MM.1S (cell line): ENCODE measurements around the gene VDAC2.

Experiments used
- DNase-seq: peaks from one replicate; pipeline ENCODE4 v3.0.0-alpha.2; 2015
- H2AFZ ChIP-seq: fragments of 300-600 bp; sonication (generic); 2 replicates; pipeline ENCODE4 v1.6.0; 2016; ENCODE audit warnings: antibody characterized with exemption, low read length
- H3F3A ChIP-seq: fragments of 300-600 bp; sonication (generic); 2 replicates; pipeline ENCODE4 v1.6.1; 2016; ENCODE audit warnings: mild to moderate bottlenecking, antibody characterized with exemption, low read length, moderate library complexity, mixed read lengths; ENCODE audit not compliant: insufficient read depth
- H3K27ac ChIP-seq: fragments of 300-600 bp; sonication (generic); 2 replicates; pipeline ENCODE4 v1.5.1; 2016; ENCODE audit warnings: mild to moderate bottlenecking, low read length
- H3K27me3 ChIP-seq: fragments of 300-600 bp; sonication (generic); replicated peaks from 2 replicates; pipeline ENCODE4 v1.6.0; 2016; ENCODE audit warnings: low read length; ENCODE audit not compliant: insufficient read depth
- H3K36me3 ChIP-seq: fragments of 300-600 bp; sonication (generic); replicated peaks from 2 replicates; pipeline ENCODE4 v1.6.1; 2016; ENCODE audit warnings: mild to moderate bottlenecking, low read length, mixed read lengths; ENCODE audit not compliant: insufficient read depth
- H3K4me1 ChIP-seq: fragments of 300-600 bp; sonication (generic); 2 replicates; pipeline ENCODE4 v1.6.1; 2016; ENCODE audit warnings: low read length, mixed read lengths
- H3K4me2 ChIP-seq: fragments of 300-600 bp; sonication (generic); 2 replicates; pipeline ENCODE4 v1.6.0; 2016; ENCODE audit warnings: low read depth, low read length
- H3K4me3 ChIP-seq: fragments of 300-600 bp; sonication (generic); 2 replicates; pipeline ENCODE4 v1.5.1; 2016; ENCODE audit warnings: low read length, mixed read lengths
- H3K79me2 ChIP-seq: fragments of 300-600 bp; sonication (generic); 2 replicates; pipeline ENCODE4 v1.6.1; 2016; ENCODE audit warnings: mixed run types, low read length, mixed read lengths
- H3K9ac ChIP-seq: fragments of 300-600 bp; sonication (generic); 2 replicates; pipeline ENCODE4 v1.6.1; 2016; ENCODE audit warnings: low read length, mixed read lengths
- H3K9me2 ChIP-seq: fragments of 300-600 bp; sonication (generic); replicated peaks from 2 replicates; pipeline ENCODE4 v1.6.1; 2016; ENCODE audit warnings: mild to moderate bottlenecking, low read length, mixed read lengths; ENCODE audit not compliant: insufficient read depth
- H3K9me3 ChIP-seq: fragments of 300-600 bp; sonication (generic); replicated peaks from 2 replicates; pipeline ENCODE4 v1.6.1; 2016; ENCODE audit warnings: mild to moderate bottlenecking, low read length, mixed read lengths; ENCODE audit not compliant: insufficient read depth
- H4K20me1 ChIP-seq: fragments of 300-600 bp; sonication (generic); 2 replicates; pipeline ENCODE4 v1.6.1; 2016; ENCODE audit warnings: mild to moderate bottlenecking, low read length, moderate library complexity, mixed read lengths; ENCODE audit not compliant: insufficient read depth
- EZH2 ChIP-seq: fragments of 300-600 bp; sonication (generic); optimal IDR thresholded peaks from 2 replicates; pipeline ENCODE3; 2017; ENCODE audit warnings: low read depth, mild to moderate bottlenecking, antibody characterized with exemption, low read length, mixed read lengths
- EZH2phosphoT487 ChIP-seq: fragments of 300-600 bp; sonication (generic); IDR thresholded peaks from 2 replicates; pipeline ENCODE4 v1.6.1; 2018; ENCODE audit warnings: antibody characterized with exemption, low read length
- TF ChIP-seq, protein P1 (sequence below): fragments of 300-600 bp; sonication (generic); IDR thresholded peaks from 2 replicates; pipeline ENCODE4 v1.5.1; 2016; ENCODE audit warnings: antibody characterized with exemption, low read length, mixed read lengths

VDAC2 gene

DNA sequence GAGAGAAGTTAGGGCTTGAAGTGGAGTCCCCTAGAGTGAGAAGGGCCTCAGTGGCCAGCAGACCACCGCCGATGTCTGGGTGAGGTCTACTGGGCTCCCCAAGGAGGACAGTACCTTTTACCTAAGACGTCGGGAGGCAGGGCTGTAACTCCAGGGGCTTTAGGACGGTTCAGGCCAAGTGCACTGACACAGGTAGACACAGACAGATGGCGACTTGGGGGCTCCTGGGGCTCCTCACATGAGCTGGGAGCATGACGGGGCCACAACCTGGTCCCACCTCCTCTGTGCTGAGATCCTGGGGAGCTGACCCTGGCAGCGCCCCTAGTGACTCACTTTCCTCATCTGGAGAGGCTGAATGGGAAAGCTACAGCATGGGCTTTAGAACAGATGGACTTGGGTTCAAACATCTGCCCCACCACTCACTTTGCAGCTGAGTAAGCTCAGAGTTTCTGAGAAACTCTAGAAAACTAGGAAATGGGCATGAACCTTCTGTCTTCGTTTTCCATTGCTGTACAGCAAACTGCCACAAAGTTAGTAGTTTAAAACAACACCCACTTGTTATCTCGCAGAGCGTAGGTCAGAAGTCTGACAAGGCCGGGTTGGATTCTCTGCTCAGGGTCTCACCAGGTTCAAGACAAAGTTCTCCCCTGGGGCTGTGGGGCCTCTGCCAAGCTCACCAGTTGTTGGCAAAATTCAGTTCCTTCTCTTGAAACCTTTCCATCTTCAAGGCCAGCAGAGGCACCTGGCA is 29.9 kb downstream of the VDAC2 start:
- H3F3A ChIP-seq, result no peaks in the 10 kb centered on the region; the same call in 1 of the 2 replicates
- no peak for DNase-seq
- H3K4me3 ChIP-seq, result no peak overlapping the region
- no peaks in the 10 kb centered on the region for H4K20me1 ChIP-seq
- H3K79me2 ChIP-seq, result no peaks in the 10 kb centered on the region; the same call in 1 of the 2 replicates
- no peaks in the 10 kb centered on the region for H3K9me3 ChIP-seq
- H3K27me3 ChIP-seq, result no peaks in the 10 kb centered on the region
- no peak overlapping the region for H3K4me2 ChIP-seq
- H3K4me1 ChIP-seq, result peaks cover 5% of the 10 kb centered on the region; the same call in 1 of the 2 replicates
- no peak overlapping the region for H2AFZ ChIP-seq
- no peak overlapping the region for H3K27ac ChIP-seq
- H3K9me2 ChIP-seq, result no peaks in the 10 kb centered on the region
- no peak overlapping the region for H3K9ac ChIP-seq
- TF ChIP-seq, protein P1, sequence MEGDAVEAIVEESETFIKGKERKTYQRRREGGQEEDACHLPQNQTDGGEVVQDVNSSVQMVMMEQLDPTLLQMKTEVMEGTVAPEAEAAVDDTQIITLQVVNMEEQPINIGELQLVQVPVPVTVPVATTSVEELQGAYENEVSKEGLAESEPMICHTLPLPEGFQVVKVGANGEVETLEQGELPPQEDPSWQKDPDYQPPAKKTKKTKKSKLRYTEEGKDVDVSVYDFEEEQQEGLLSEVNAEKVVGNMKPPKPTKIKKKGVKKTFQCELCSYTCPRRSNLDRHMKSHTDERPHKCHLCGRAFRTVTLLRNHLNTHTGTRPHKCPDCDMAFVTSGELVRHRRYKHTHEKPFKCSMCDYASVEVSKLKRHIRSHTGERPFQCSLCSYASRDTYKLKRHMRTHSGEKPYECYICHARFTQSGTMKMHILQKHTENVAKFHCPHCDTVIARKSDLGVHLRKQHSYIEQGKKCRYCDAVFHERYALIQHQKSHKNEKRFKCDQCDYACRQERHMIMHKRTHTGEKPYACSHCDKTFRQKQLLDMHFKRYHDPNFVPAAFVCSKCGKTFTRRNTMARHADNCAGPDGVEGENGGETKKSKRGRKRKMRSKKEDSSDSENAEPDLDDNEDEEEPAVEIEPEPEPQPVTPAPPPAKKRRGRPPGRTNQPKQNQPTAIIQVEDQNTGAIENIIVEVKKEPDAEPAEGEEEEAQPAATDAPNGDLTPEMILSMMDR, result no peak
- TF ChIP-seq EZH2 (no peak), EZH2phosphoT487 (no peak)
- no peaks in the 10 kb centered on the region for H3K36me3 ChIP-seq

DNA sequence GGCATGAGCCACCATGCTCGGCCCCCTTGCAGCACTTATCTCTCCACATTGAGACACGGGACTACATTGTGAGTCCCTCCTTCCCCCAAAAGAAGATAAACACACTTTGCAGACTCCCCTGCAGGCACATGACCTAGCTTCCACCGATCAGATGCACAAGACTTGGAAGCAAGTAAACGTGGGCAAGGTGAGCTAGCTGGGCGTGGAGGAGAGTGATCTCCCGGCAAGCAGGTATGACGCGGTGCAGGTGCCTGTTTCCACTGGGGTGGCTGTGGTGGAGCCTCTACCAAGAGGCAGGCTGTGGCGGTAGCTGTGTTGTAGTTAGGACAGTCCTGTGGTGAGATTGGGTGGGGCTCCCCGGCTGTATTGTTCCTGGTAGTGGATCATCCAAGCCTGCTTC is 32.8 kb downstream of the VDAC2 start:
- Histone ChIP-seq H3K4me1 (no peaks in the 10 kb centered on the region), H3K27me3 (no peaks in the 10 kb centered on the region), H3K4me3 (no peak overlapping the region), H2AFZ (no peak overlapping the region), H3K9me3 (no peaks in the 10 kb centered on the region), H3K36me3 (no peaks in the 10 kb centered on the region), H4K20me1 (no peaks in the 10 kb centered on the region), H3F3A (no peaks in the 10 kb centered on the region), H3K27ac (no peak overlapping the region), H3K9me2 (no peaks in the 10 kb centered on the region), H3K9ac (no peak overlapping the region), H3K79me2 (no peaks in the 10 kb centered on the region), H3K4me2 (no peak overlapping the region)
- TF ChIP-seq, protein P1, result no peak
- no peak for TF ChIP-seq EZH2phosphoT487
- TF ChIP-seq EZH2, result no peak
- no peak for DNase-seq

DNA sequence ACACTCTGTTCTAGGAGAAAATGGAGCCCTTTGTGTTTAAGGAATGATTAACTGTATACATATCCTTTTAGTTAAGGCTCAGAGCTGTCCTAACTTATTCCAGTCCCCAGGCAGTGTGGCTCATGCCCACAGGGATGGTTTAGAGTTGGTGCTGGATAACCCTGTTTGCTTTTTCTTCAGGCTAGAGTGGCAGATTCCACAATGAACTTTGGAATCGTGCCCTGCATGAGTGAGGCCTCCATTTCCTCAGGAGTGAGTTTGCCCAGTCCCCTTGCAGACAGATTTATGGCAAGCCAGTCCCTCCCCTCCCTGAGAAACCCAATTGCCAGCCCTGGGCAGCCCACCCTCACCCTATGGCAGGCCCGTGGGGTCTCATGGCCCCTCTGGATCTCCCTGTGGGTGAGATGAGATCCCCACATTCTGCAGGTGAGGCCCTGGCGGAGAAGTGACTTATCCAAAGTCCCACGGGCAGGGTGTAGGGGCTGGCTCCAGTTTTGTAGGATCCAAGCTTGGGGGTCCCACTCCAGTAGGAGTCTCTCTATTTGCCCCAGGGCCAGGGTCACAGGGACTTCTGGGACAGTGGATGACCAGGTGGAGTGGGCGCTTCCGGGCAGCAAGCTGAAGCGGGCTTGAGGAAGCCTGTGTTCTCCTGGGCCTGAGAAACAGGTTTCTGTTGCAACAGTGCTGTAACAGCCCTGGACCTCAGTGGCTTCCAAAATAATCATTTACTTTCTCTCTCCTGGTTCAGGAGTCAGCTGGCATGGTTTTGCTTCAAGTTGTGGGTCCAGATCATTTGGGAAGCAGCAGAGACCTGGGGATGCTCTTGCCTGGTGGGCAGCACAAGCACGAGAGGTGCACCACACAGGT is 34.1 kb downstream of the VDAC2 start:
- Histone ChIP-seq H3K9me3 (no peaks in the 10 kb centered on the region), H3K36me3 (no peaks in the 10 kb centered on the region), H3K4me1 (no peaks in the 10 kb centered on the region), H2AFZ (no peak overlapping the region), H3K4me3 (no peak overlapping the region), H4K20me1 (no peaks in the 10 kb centered on the region), H3K27ac (no peak overlapping the region), H3K9ac (no peak overlapping the region), H3K4me2 (no peak overlapping the region), H3K79me2 (no peaks in the 10 kb centered on the region), H3K27me3 (no peaks in the 10 kb centered on the region), H3F3A (no peaks in the 10 kb centered on the region), H3K9me2 (no peaks in the 10 kb centered on the region)
- no peak for DNase-seq
- TF ChIP-seq, protein P1, result no peak
- no peak for TF ChIP-seq EZH2
- no peak for TF ChIP-seq EZH2phosphoT487
